Upper lobe of left lung (tissue), 6 donors: Measurements from ENCODE around the gene AQR. TPM values are rescaled to one million over a fixed set of nuclear protein-coding genes. Genes with fewer than 3 reads are reported as not detected.
"Not testable (repeated sequence)": the region's sequence is repeated elsewhere in the genome, so short reads cannot be mapped to it uniquely, and the experiment has no call there.

Experiments
- ATAC-seq, 2 donors: fragments of 200-7000 bp; cut with Tn5 transposase; one replicate each; pipeline ENCODE4 v1.9.1; 2022; ENCODE audit warnings: mild to moderate bottlenecking in 2 of 2, moderate library complexity in 2 of 2; ENCODE audit not compliant: low FRiP score in 2 of 2
- DNase-seq, 2 donors: peaks; one replicate each; pipeline ENCODE4 v3.0.0-alpha.2; 2019 to 2020
- H3K27ac ChIP-seq, 4 donors: fragments of 200-600 bp; sonication (generic); one replicate each; pipeline ENCODE4 v1.5.1; 2016 to 2019
- H3K27me3 ChIP-seq, 4 donors: fragments of 200-600 bp; sonication (generic); one replicate each; pipeline ENCODE4 v1.5.1; 2017 to 2019
- H3K36me3 ChIP-seq, 4 donors: fragments of 200-600 bp; sonication (generic); one replicate each; pipeline ENCODE4 v1.5.1; 2016 to 2019
- H3K4me1 ChIP-seq, 4 donors: fragments of 200-600 bp; sonication (generic); one replicate each; pipeline ENCODE4 v1.5.1; 2018 to 2019
- H3K4me3 ChIP-seq, 4 donors: fragments of 200-600 bp; sonication (generic); one replicate each; pipeline ENCODE4 v1.5.1; 2017 to 2019; ENCODE audit warnings: mild to moderate bottlenecking in 2 of 4, moderate library complexity in 1 of 4
- H3K9me3 ChIP-seq, 4 donors: fragments of 200-600 bp; sonication (generic); one replicate each; pipeline ENCODE4 v1.5.1; 2018 to 2019
- EP300 ChIP-seq, 4 donors: sonication (generic); formaldehyde crosslinking; IDR thresholded peaks; one replicate each; pipeline ENCODE4 v1.5.1; 2017; ENCODE audit warnings: antibody characterized with exemption in 4 of 4, control low read depth in 2 of 4
- POLR2A ChIP-seq, 4 donors: fragments of 450-650 bp; IDR thresholded peaks; one replicate each; pipeline ENCODE4 v1.5.1; 2016 to 2017; ENCODE audit warnings: antibody characterized with exemption in 4 of 4, mild to moderate bottlenecking in 2 of 4
- POLR2AphosphoS5 ChIP-seq, 2 donors: sonication (generic); formaldehyde crosslinking; IDR thresholded peaks; one replicate each; pipeline ENCODE4 v1.5.1; 2017; ENCODE audit warnings: antibody characterized with exemption in 2 of 2
- WGBS, 2 donors: methylation state at CpG; one replicate each; pipeline ENCODE4 v1.1.5; 2017 to 2018; 5-methylcytosine and 5-hydroxymethylcytosine counted together
- total RNA-seq, 6 donors: library from RNA; depleted of rRNA in 4 of 6; stranded (reverse); fragments of >200 nt in 4 of 6; gene quantifications; one replicate each; pipeline versions ENCODE4 v1.1.0 to v1.2.1, GENCODE V29; 2016 to 2021
- TF ChIP-seq, protein P1 (sequence below), 6 experiments: fragments of 450-650 bp in 4 of 6; fragments of 200-600 bp in 2 of 6; sonication (generic) in 2 of 6; IDR thresholded peaks; one replicate each; pipeline ENCODE4 v1.5.1; 2016 to 2019; ENCODE audit warnings: antibody characterized with exemption in 6 of 6
- donor health status: DM: no; HTN: no; CAD: no; lungs with moderate emphysema.
- donor health status: DM: no; HTN: yes; CAD: no; lungs with severe emphysema.

The AQR gene
- total RNA-seq, 6 donors from 2014 or later = 9.9 to 40.2 (median 22.6) TPM

DNA sequence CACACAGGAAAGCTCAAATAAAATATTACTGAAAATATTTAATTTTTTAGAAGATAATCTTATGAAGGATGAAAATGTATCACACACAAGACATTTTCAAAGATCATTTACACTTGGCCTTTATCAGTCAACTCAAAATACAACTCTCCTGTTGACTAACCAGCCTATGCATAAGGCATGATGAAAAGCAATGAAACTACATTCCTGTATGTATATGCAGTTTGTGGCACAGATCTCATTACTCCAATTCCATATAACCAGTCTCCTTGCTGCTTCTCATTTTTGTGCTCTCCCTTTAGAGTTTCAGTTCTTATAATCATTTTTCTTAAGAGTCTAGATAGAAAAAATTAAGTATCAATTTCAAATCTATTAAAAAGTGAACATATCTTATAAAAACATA is 25.8 kb downstream of the AQR start:
- Histone ChIP-seq H3K27me3 (no peaks in the 10 kb centered on the region), H3K36me3 (peaks cover 17 to 79% (median 31%) of the 10 kb centered on the region in 4 donors), H3K27ac (no peak overlapping the region), H3K4me1 (peaks cover 0 to 5% (median 2%) of the 10 kb centered on the region in 4 donors), H3K9me3 (no peaks in the 10 kb centered on the region), H3K4me3 (no peak overlapping the region)
- TF ChIP-seq EP300 (IDR thresholded peaks at IDR 0.05) (no peak), POLR2AphosphoS5 (IDR thresholded peaks at IDR 0.05) (no peak), POLR2A (IDR thresholded peaks at IDR 0.05) (no peak)
- TF ChIP-seq, protein P1, sequence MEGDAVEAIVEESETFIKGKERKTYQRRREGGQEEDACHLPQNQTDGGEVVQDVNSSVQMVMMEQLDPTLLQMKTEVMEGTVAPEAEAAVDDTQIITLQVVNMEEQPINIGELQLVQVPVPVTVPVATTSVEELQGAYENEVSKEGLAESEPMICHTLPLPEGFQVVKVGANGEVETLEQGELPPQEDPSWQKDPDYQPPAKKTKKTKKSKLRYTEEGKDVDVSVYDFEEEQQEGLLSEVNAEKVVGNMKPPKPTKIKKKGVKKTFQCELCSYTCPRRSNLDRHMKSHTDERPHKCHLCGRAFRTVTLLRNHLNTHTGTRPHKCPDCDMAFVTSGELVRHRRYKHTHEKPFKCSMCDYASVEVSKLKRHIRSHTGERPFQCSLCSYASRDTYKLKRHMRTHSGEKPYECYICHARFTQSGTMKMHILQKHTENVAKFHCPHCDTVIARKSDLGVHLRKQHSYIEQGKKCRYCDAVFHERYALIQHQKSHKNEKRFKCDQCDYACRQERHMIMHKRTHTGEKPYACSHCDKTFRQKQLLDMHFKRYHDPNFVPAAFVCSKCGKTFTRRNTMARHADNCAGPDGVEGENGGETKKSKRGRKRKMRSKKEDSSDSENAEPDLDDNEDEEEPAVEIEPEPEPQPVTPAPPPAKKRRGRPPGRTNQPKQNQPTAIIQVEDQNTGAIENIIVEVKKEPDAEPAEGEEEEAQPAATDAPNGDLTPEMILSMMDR (IDR thresholded peaks at IDR 0.05) = no peak
- no peak for DNase-seq
- no peak for ATAC-seq

DNA sequence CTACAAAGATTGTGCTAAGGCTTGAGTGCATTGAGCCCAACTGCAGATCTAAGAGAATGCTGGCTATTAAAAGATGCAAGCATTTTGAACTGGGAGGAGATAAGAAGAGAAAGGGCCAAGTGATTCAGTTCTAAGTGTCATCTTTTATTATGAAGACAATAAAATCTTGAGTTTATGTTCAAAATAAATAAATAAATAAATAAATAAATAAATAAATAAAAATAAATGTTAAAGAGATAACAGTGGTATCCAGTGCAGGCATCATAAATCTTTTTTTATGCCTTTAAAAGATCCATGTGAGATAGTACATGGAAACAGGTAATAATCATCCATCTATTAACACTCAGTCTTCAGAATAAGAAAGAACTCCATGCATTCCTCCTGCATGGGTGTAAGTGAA is 26.3 kb downstream of the AQR start:
- H3K4me1 ChIP-seq, H3K4me3 ChIP-seq, ATAC-seq, H3K9me3 ChIP-seq, H3K27me3 ChIP-seq, DNase-seq, H3K27ac ChIP-seq: not testable (repeated sequence)
- H3K36me3 ChIP-seq = peaks cover 17 to 80% (median 33%) of the 10 kb centered on the region in 4 donors

DNA sequence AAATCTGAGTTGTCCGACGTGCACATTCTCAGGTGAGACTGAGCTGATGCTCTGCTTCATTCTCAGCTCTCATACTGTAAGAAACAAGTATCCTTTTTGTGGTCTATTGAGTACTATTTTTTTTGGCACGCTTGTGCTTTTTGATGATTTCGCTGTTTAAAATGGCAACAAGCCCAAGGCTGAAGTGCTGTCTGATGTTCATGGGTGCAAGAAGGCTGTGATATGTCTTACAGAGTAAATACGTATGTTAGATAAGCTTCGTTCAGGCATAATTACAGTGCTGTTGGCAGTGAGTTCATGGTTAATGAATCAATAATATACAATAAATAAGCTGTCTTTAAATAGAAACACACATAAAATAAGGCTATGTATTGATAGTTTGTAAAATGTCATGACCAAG is 27.2 kb downstream of the AQR start:
- no peaks in the 10 kb centered on the region for H3K9me3 ChIP-seq
- H3K27ac ChIP-seq = no peak overlapping the region
- peaks cover 21 to 80% (median 35%) of the 10 kb centered on the region in 4 donors for H3K36me3 ChIP-seq
- no peak overlapping the region for H3K4me3 ChIP-seq
- DNase-seq (no peak), ATAC-seq (no peak)
- TF ChIP-seq, protein P1 (IDR thresholded peaks at IDR 0.05) = no peak
- TF ChIP-seq POLR2A (IDR thresholded peaks at IDR 0.05) = no peak
- no peak for TF ChIP-seq POLR2AphosphoS5 (IDR thresholded peaks at IDR 0.05)
- no peak for TF ChIP-seq EP300 (IDR thresholded peaks at IDR 0.05)
- peaks cover 0 to 5% (median 2%) of the 10 kb centered on the region in 4 donors for H3K4me1 ChIP-seq
- WGBS, 2 donors = 59 to 63% methylated on average over 6 of the region's 6 CpGs
- no peaks in the 10 kb centered on the region for H3K27me3 ChIP-seq

DNA sequence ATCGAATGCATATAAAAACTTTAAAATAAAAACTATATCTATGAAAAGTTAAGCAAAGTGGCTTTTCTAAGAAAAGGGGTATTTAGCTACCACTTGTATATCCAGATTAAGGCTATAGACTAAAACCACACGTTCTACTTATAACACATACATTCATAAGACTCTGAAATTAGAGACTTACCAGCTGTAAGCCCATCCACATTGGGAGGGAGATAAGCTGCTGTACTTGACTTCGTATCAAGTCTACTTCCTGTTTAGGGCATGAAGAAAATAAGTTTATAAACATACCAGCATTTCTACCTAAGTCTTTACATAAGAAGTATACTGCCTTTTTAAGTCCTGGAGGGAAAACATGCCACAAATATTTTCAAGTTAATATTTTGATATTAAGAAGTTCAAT is 27.7 kb downstream of the AQR start:
- TF ChIP-seq, protein P1 (IDR thresholded peaks at IDR 0.05) = no peak
- TF ChIP-seq POLR2AphosphoS5 (IDR thresholded peaks at IDR 0.05) = no peak
- no peak for TF ChIP-seq EP300 (IDR thresholded peaks at IDR 0.05)
- no peak for TF ChIP-seq POLR2A (IDR thresholded peaks at IDR 0.05)
- H3K27ac ChIP-seq = no peak overlapping the region
- no peak for ATAC-seq

DNA sequence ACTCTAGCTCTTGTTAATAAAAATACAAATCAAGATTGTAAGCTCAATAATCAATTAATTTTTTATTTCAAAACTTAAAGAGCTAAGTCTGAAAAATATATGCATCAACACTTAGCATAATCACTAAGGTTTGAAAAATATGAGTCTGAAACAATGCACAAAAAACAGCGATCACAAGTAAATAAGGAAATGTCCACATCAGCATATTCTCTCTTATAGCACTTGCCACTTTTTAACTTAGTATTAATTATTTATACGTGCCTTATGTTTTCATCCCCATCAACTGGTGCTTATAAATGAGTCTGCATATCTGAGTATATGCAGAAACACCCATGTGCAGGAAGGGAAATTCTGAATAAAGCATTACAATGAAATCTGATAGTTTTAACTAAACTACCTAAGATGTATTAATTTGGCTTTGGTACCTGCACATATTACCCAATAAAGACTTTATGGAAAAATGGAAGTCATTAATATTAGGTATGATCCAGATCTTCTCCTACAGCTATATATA is 28.3 kb downstream of the AQR start:
- ATAC-seq (no peak), DNase-seq (no peak)
- TF ChIP-seq POLR2AphosphoS5 (IDR thresholded peaks at IDR 0.05) = no peak
- TF ChIP-seq POLR2A (IDR thresholded peaks at IDR 0.05) = no peak
- TF ChIP-seq, protein P1 (IDR thresholded peaks at IDR 0.05) = no peak
- no peak for TF ChIP-seq EP300 (IDR thresholded peaks at IDR 0.05)
- WGBS, 2 donors = 93 to 98% methylated on average over 2 of the region's 2 CpGs
- Histone ChIP-seq H3K4me3 (no peak overlapping the region), H3K36me3 (peaks cover 21 to 91% (median 40%) of the 10 kb centered on the region in 4 donors), H3K4me1 (peaks cover 0 to 5% (median 2%) of the 10 kb centered on the region in 4 donors), H3K27ac (no peak overlapping the region), H3K27me3 (no peaks in the 10 kb centered on the region), H3K9me3 (no peaks in the 10 kb centered on the region)

More for the DNA sequence above, 27.7 kb downstream of the AQR start:
- H3K36me3 ChIP-seq = peaks cover 21 to 86% (median 37%) of the 10 kb centered on the region in 4 donors
- H3K27me3 ChIP-seq = no peaks in the 10 kb centered on the region
- 62 to 70% methylated on average over 3 of the region's 3 CpGs for WGBS, 2 donors
- peaks cover 0 to 5% (median 2%) of the 10 kb centered on the region in 4 donors for H3K4me1 ChIP-seq
- DNase-seq = no peak
- no peak overlapping the region for H3K4me3 ChIP-seq
- no peaks in the 10 kb centered on the region for H3K9me3 ChIP-seq
